ENCODE data around the gene RGL4.

The RGL4 gene

DNA sequence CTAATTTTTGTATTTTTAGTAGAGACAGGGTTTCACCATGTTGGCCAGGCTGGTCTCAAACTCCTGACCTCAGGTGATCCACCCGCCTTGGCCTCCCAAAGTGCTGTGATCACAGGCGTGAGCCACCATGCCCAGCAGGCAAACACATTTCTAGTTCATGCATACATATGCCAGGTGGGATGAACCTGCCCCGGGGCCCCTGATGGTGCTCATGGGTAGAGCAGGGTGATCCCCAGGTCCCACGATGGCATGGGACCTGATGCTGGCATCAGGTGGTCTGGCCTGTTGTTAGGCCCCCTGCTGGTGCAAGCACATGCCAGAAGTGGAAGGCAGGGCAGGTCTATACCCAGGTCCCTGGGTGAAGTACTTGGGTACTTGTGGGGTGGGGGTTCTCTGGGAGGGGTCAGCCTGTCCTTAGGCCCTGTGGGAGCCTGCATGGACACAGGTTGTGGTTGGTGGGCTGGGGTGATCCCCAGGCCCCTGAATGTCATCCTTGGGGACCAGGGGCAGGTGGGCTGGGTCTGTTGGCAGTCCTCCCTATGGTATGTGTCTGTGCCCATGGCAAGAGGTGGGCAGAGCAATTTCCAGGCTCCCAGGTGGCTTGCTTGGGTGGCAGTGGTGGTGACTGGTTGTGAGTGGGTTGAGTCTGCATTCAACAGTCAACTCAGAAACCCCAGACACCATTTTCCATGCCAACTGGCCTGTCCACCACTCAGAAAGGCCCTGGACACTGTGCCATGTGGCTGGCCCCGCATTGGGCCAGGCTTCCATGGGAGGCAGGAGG lies 9.6 kb upstream of the RGL4 start:
- no peak for DNase-seq

DNA sequence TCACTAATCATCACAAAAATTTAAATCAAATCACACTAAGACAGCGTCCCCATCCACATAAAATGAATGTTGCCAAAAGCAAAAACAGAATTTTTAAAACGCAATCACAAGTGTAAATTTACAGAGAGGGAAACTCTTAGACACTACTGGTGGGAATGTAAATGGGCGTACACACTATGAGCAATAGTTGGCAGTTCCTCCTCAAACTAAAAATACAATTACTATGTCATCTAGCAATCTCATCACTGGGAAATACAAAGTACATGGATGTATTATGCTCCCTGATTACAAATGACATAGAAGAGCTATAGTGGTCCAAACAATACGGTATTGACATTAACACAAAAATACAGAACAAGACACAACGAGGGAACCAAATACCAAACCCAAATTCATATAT lies 8.7 kb upstream of the RGL4 start:
- no peak for DNase-seq

DNA sequence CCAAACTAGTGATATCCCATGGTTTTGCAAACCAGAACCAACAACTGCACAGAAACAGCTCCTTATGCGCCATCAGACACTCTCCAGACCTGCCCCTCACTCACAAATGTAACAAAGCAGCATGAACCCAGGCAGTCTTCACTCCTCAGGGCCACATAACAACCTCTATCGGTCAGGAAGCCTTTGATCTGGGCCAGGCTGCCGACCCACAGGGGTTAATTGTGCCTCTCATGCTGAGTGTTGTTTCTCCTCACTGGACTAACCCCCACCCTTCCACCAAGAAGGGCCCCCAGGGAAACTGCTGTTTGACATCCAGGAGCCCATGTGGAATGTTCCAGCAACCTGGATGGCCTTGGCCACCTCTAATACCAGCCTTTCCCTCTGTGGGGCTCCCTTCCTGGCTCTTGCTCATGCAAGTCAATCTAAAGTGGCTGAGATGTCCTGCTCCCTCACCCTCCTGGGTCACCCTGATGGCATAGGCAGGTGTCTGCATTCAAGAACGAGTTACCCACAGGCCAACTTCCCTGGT lies 7.9 kb upstream of the RGL4 start:
- DNase-seq, result no peak

DNA sequence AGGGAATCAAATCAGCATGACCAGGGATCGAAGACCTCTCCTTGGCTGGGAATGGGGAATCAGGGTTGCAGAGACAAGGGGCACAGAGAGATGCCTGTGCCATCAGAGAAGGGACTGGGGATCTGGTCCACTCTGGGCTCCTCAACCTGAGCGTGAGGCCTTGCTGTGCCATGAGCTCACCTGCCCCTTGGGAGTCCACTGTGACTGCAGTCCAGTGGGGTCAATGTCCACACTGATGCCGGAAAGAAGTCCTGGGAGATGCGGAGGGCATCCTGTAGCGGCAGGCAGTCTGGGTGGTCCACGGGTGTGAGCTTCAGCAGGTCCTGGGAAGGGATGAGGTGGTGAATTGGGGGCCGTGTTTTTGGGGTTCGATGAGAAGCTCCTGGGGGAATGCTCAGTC lies 7.3 kb upstream of the RGL4 start:
- DNase-seq, result no peak

DNA sequence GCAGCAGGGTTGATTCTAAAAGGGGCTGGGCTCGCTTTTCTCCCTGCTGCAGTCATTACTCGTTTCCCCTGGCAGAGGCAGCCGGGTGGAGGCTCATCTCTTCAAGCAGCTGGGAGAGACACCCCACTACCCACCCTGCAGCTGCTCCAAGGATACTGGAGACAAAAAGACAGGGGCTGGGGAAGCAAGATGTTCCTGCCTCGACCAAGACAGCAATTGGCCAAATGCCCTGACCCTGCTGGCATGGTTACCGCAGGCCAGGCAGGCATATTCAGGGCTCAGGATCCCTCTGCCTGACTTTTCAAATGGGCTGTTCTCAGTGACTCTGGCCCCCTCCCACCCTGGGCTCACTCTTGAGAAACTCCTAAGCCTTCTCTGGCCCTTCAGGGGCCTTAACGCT lies 6.8 kb upstream of the RGL4 start:
- no peak for DNase-seq

DNA sequence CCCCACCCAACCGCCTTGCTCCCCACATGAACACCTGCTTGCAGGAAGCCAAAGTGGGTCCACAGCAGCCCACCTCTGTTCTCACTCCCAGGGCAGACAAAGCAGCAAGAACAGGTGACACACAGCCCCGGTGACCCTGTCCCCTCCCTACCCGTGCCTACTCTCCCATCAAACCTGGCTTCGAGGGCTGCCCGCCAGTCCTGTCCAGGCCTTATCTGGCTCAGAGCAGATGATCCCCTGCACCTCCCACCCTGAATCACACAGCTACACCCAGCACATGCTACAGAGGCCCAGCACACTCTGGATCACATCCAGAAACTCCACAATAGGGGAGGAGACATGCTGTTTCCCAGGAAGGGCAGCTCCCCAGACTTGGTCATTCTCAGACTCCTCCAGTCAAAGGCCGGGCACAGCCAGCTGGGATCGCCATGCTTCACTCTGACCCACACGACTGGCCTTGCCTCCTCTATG lies 6.2 kb upstream of the RGL4 start:
- DNase-seq, result no peak

DNA sequence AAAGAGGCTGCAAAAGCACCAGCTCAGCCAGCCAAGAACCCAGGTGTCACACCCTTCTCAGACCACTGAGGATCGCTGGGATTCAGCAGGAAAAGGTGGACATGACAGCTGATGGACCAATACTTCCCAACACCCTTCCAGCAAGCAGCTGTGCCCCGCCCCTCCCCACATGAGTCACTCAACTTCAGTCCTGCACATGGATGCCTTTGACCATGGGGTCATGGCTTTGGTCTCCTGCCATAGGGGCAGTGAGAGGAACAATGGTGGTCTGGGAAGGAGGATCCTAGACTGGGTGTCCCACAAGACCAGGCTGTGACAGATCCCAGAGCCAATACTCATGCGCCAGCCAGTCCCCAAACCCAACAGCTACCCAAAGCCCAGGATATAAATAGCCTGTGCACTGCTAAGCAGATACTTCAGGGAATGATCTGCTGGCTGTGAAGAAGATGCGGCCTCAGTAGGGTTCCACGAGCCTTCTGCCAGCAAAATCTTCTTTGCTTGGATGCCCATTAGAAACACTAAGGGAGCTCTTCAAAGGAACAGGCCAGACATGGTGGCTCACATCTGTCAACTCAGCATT lies 5.5 kb upstream of the RGL4 start:
- DNase-seq, result no peak

DNA sequence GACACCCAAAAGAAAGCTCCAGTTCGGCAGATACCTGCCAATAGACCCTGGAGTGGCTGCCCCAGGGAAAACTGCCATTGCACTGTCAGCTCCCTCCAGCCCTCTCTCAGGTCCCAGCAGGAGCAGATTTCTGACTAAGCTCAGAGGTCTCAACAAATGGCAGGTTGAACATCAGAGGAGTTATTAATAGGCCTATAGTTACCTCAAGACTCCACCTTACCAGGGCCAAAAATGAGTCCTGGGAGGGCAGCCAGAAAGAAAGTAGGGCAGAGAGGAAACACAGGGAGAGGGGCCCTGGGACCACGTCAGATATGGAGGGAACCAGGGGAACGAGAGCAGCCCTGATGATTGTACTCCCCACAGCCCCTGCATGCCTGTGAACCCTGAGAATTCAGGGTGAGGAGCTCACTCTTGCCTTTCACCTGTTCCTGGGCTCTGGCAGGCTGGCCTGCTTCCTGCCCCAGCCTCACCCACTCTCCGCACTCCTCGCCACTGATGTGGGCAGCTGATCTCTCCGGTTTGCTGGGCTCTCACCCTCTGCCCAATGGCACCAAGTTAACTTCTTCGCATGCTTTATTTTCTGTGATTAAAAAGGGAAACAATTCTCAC lies 4.3 kb upstream of the RGL4 start:
- no peak for DNase-seq

DNA sequence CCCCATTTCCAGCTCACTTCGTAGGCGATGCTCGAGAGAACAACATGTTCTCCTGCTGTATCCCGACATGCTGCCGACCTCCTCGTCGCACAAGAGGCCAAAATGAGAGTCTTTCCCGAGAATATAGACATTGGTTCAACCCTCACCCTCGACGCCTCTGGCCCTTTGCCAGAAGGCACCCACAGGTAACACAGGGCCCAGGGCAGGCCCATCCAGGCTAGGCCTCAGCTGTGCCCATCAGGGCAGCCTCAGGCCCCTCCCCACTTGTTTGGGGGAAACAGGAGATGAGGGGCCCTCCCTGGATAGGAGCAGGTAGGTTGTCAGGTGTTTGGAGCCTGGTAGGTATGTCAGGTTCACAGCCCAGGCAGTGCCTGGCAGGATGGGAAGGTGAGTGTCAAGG lies 2.7 kb upstream of the RGL4 start:
- no peak for DNase-seq

DNA sequence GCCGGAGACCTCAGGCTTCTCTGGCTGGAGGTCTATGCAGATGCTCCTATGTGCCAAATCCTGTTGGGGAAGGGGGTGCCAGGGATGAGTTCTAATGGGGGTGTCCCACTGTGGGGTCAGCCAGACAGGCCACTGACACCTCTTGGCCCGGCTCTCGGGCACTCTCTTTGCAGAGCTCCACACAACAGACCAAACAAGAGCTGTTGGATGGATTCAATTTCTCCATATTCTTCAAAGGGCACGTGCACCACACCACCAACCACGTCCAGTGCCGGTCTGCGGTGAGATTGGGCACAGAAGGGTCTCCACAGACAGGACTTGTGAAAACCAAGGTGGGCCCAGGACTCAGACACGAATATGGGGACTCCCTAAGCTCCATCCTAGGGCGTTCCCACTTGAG lies 2.2 kb upstream of the RGL4 start:
- DNase-seq, result no peak

DNA sequence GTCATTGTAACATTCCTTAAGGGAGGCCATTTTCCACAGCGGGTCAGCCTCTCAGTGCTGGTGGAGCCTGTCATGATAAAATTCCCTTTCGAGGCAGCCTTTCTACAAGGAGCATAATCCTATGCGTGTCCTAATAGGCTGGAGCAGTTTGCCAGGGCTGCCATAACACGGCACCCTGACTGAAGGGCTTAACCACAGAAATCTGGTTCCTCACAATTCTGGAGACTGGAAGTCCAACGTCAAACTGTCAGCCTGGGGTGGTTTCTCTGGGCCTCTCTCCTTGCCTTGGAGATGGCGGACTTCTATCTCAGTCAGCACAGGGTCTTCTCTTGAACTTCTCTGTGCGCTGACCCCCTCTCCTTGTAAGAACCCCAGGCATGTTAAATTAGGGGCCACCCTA lies 1.4 kb upstream of the RGL4 start:
- no peak for DNase-seq

DNA sequence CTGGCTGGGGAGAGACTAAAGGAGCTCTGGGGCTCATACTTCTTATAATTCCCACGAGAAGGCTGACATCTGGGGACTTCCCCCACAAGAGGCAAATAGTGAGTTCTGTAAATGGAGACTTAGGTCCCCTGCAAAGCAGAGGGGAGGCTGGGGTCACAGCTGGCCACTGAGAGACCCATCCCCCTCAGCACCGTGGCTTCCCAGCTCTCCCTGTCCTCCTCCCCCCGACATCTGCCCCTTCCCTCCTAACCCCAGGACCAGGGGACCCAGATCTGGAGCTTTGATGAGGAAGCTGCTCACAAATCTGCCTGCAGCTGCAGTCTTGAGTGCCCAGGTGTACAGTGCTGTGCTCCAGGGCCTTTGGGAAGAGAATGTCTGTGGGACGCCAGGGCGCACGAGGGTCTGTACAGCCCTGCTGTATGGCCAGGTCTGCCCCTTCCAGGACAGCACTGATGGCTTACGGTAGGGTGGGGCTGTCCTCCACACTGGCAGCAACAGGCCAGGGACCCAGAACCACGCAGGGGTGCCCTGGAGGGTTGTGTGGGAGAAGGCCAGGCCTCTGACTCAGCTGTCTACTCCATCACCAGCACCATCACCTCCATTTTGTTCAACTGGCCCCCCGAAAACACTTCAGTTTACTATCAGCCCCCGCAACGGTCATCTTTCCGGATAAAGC lies 1.1 kb downstream of the RGL4 start:
- DNase-seq, result no peak

DNA sequence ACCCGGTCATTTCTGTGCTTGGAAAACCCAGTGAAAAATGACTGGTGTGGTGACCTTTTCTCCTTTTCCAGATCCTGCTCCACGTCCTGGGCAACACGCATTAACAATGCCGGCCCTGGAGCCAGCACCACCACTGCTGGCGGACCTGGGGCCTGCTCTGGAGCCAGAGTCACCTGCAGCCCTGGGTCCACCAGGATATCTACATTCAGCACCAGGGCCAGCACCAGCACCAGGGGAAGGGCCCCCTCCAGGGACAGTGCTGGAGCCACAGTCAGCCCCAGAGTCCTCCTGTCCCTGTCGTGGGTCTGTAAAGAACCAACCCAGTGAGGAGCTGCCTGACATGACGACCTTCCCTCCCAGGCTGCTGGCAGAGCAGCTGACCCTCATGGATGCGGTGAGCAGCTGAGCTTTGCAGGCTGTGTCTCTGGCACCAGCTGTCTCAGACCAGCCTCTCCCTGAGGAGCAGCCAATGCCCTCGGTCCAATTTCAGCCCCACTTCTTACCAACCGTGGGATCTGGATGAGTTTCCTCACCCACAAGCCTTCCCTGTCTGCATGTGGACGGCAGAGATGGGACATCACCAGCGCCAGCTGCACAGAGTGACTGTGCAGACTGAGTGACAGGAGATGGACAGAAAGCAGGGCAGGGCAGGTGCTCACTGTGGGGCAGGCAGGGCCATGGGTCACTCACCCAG lies 1.9 kb downstream of the RGL4 start:
- no peak for DNase-seq

DNA sequence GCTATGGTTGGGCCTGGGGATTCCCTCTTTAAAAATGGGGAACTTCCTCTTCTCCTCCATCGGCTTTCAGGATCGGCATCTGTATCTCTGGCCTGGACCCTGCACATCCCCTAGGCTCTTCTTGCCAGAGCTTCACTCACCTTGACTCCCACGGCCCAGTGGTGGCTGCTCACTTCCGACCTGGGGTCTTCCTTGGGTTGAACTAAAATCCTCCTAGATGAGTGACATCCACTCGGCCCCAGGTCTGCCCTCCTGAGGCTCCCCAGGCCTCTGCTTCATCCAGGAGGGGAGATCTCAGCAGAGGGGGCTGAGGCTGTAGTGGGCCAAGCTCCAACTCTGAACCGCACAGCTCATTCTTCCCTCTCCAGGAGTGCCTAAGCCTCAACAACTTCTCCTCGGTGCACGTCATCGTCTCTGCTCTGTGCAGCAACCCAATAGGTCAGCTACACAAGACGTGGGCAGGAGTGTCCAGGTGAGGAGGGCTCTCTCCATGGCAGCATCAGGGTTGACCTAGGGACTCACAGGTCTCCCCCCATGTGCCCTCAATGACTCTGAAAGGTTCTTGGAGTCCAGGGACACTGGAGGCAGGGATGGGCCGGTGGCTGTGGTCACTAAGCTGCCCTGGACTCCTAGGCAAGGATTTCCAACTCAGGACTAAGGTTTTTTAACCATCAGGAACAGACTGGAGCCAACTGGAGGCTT lies 3.3 kb downstream of the RGL4 start:
- no peak for DNase-seq

DNA sequence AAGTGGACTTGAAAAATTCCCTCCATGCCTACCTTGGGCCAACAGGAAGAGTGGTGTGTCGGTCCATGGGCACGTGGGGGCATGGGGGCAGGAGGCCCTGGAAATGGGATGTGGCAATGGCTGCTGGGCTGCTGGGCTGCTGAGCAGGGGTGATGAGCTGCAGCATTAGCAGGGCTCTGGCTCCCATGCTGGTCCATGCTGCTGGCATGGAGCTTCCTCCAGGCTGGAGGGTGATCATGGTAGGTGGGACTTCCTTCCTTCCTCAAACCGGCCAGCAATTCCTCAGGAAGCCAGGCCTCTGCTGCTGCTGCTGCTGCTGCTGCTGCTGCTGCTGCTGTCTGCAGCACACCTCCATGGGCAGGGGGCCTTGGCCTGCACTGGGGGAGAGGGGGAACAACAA lies 4.3 kb downstream of the RGL4 start:
- no peak for DNase-seq

DNA sequence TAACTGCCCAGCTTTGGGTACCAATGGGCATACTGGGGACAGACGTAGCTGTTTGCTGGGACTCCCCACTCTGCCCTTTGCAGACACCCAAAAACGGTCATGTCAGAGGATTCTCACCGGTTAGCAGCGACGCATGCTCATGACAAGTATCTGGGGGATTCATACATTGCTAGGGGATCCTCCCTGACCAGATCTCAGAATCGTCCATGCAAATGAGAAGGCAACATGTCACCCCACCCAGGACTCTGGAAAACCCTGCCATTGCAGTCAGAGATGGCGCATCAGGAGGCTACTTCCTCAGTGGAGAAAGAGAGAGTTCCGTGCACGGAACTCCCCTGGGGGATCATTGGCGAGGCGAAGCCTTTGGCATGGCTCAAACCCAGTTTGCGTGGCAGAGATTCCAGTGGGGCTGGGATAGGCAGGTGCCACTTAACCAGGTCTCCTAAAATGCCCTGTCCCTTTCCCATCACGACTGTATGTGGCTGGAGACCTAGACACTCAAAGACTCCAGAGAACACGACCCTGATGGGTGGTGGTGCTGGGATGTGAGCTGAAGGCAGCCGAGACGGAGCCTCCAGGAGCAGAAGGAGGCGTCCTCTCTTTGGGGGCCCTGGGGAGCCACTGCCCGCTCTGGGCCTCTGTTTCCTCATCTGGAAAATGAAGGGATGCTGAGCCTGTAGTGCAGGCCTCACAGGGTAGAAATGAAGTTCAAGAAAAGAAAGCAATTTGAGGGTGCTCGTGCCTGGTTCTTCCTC lies 4.9 kb downstream of the RGL4 start:
- no peak for DNase-seq

DNA sequence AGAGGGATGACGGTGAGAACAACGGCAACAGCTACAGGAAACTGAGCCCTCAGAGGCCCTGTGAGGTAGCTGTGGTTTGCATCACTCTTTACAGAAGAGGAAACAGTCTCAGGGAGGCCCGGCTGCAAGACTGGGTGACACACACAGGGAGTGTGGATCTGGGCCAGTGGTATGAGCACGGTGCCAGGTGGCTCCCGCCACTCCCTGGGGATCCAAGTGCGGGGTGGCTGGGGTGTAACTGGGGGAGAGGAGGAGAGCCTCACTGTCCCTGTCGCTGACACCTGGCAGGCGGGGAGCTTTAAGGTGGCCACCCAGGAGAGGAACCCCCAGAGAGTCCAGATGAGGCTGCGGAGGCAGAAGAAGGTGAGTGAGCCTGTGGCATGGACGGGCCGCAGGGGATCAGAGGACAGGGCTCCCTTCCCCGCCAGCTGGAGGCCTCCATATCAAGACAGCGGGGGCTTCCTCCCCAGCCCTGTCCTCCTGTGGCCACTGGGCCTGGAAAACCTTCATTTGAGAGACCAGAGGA lies 5.6 kb downstream of the RGL4 start:
- DNase-seq, result no peak

DNA sequence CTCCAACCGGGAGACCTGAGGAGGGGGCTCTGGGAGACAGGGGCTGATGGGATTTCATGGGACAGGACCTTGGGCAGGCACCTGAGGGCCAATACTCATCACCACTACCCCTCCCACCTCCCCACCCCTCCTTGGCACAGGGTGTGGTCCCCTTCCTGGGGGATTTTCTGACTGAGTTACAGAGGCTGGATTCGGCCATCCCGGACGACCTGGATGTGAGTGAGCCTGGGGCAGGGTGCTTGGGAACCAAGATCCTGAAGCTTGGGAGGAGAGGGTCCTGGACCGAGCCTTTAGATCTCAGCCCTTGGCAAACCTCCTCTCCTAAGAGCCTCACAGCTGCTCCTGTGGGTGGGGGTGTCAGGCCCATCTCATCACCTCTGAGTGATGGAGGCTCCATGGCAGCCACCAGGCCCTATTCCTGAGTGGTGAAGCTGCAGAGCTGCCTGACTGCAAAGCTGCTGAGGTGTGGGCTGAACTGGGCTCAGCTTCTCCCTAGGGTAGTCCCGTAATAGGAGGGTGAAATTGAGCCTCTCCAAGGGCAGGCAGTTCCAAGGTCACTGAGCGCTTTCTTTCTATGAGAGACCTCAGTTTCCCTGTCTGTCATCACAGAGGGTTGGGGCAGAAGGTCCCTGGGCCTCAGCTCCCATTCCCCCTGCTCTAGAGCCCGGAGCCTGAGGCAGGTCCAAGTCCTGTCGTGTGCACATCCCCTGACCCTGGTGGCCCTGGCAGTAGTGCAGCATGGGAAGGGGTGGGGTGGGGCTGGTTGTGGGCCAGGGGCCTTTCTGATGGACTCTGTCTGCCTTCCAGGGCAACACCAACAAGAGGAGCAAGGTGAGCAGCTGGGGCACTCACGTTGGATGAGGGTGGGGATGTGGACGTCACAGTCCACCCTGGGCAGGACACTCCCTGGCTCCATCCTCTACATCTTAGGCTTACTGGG lies 6.5 kb downstream of the RGL4 start:
- no peak for DNase-seq

DNA sequence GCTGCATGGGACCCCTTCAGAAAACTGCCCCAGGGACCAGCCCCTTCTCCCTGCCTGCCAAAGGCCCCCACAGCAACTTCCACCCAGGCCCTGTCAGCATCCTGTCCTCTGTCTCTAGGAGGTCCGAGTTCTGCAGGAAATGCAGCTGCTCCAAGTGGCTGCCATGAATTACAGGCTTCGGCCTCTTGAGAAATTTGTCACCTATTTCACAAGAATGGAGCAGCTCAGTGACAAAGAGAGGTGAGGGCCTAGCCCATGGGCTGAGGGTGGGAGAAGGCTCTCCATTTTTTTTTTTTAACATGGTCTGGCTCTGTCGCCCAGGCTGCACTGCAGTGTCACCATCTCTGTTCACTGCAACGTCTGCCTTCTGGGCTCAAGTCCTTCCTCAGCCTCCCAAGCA lies 7.3 kb downstream of the RGL4 start:
- DNase-seq, result no peak

DNA sequence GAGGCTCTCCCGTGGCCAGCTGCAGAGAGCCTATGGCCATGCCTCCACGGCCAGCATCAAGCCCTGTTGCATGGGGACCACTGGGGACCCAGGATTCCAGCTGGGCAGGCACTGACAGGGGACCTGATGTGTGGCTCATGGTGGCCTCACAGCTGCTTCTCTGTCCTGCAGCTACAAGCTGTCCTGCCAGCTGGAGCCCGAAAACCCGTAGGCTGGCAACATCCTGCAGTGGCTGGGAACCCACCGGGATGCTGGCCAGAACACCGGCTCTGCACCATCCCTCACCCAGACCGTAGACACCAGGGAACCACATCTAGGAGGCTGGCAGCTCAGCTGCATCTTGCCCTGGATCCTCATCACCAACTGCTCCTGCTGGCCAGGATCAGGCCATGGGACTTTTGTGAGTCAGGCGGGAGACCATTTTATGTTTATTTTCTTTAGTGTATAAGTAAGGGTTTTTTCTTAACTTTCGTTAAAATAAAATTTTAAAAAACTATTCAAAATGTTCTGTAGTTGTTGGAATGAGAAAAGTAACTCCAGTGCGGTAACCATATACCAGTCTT lies 7.9 kb downstream of the RGL4 start:
- no peak for DNase-seq
